Measurements from ENCODE around the gene MECP2.

MECP2 gene

GRCh38 chrX:154046940-154047610, 50.4 kb downstream of the MECP2 start:
- no peaks in the 10 kb centered on the region for H3K9me3 Mint-ChIP-seq
- ATAC-seq (replicated peaks) (no peak), DNase-seq (no peak)
- peaks cover 29 to 42% of the 10 kb centered on the region in 2 donors for H3K4me1 Mint-ChIP-seq (ENCODE audit: low read depth in 2 of 2)
- H3K36me3 Mint-ChIP-seq (ENCODE audit: insufficient read depth): peaks cover 60% of the 10 kb centered on the region
- no peaks in the 10 kb centered on the region for H3K27me3 Mint-ChIP-seq
- H3K27ac Mint-ChIP-seq: peak overlapping the region; percentile 86 to 89
- peak overlapping the region in 1 of 2 donors; percentile 41 for H3K4me3 Mint-ChIP-seq

- H3K9me3 Mint-ChIP-seq: no peaks in the 10 kb centered on the region
- peaks cover 60% of the 10 kb centered on the region for H3K36me3 Mint-ChIP-seq (ENCODE audit: insufficient read depth)
- no peaks in the 10 kb centered on the region for H3K27me3 Mint-ChIP-seq
- peak overlapping the region; percentile 86 to 89 for H3K27ac Mint-ChIP-seq
- no peak for ATAC-seq (replicated peaks)
- H3K4me3 Mint-ChIP-seq: no peak overlapping the region
- peaks cover 26 to 38% of the 10 kb centered on the region in 2 donors for H3K4me1 Mint-ChIP-seq (ENCODE audit: low read depth in 2 of 2)
- no peak for DNase-seq
These were observed 51.3 kb downstream of the MECP2 start for GRCh38 chrX:154046031-154046781.

GRCh38 chrX:154044091-154044490, 53.4 kb downstream of the MECP2 start:
- H3K36me3 Mint-ChIP-seq (ENCODE audit: insufficient read depth): peaks cover 64% of the 10 kb centered on the region
- H3K9me3 Mint-ChIP-seq: no peaks in the 10 kb centered on the region
- DNase-seq (no peak), ATAC-seq (replicated peaks) (no peak)
- H3K27ac Mint-ChIP-seq: no peak overlapping the region
- no peak overlapping the region for H3K4me3 Mint-ChIP-seq
- H3K27me3 Mint-ChIP-seq: no peaks in the 10 kb centered on the region
- peaks cover 27 to 30% of the 10 kb centered on the region in 2 donors for H3K4me1 Mint-ChIP-seq (ENCODE audit: low read depth in 2 of 2)

DNA sequence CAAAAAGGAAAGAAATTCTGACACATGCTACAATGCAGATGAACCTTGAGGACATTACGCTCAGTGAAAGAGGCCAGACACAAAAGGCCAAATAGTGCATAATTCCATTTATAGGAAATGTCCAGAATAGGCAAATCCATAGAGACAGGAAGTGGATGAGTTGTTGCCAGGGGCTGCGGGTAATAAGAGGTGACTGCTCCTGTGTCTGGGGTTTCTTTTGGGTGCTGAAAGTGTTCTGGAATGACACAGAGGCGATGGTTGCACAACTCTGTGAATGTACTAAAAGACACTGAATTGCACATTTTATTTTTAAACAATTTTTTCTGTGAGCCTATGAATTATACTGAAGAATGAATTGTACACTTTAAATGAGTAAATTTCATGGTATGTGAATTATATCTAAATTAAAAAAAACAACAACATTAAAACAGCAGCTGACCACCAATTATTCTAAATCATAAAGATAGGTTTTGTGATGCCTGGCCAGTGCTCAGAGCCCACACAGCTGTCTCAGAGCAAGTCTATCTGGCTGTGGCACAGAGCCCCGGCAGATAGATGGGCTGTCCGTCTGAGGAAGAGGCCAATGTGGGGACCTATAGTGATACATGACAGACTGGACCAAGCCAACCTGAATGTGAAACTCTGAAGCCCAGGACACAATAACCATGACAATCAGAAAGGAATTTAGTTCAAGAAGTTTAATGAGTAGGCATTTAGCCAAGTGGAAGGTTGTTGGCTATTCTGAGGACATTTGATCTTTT, 54.3 kb downstream of the MECP2 start:
- Mint-ChIP-seq H3K9me3 (no peaks in the 10 kb centered on the region), H3K27ac (no peak overlapping the region), H3K4me3 (no peak overlapping the region), H3K36me3 (ENCODE audit: insufficient read depth) (peaks cover 63% of the 10 kb centered on the region), H3K27me3 (no peaks in the 10 kb centered on the region), H3K4me1 (ENCODE audit: low read depth in 2 of 2) (peaks cover 21 to 30% of the 10 kb centered on the region in 2 donors)
- ATAC-seq (replicated peaks) (no peak), DNase-seq (no peak)

DNA sequence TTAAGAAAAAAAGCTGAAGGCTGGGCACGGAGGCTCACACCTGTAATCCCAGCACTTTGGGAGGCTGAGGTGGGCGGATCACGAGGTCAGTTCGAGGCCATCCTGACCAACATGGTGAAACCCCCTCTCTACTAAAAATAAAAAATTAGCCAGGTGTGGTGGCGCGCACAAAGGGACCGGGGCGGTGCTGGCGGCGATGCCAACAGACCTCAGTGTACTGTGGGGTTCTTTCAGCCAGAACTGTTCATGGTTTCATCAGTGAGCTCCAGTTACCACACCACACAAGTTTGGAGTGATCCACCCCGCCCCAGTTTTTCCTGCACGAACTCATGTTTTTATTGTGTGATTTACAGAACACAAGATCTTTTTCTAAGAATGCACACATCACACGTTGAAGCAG, 56.7 kb downstream of the MECP2 start:
- H3K27me3 Mint-ChIP-seq: no peaks in the 10 kb centered on the region
- no peak overlapping the region for H3K27ac Mint-ChIP-seq
- peaks cover 14 to 23% of the 10 kb centered on the region in 2 donors for H3K4me1 Mint-ChIP-seq (ENCODE audit: low read depth in 2 of 2)

GRCh38 chrX:154040307-154040756, 57.2 kb downstream of the MECP2 start:
- Mint-ChIP-seq H3K4me1 (ENCODE audit: low read depth in 2 of 2) (peaks cover 15 to 24% of the 10 kb centered on the region in 2 donors), H3K36me3 (ENCODE audit: insufficient read depth) (peaks cover 62% of the 10 kb centered on the region), H3K4me3 (peak overlapping the region in 1 of 2 donors; percentile 29), H3K27me3 (no peaks in the 10 kb centered on the region), H3K9me3 (no peaks in the 10 kb centered on the region), H3K27ac (peak overlapping the region in 1 of 2 donors; percentile 70)
- no peak for ATAC-seq (replicated peaks)
- no peak for DNase-seq

More for the DNA sequence above, 56.7 kb downstream of the MECP2 start:
- ATAC-seq (replicated peaks): no peak
- no peaks in the 10 kb centered on the region for H3K9me3 Mint-ChIP-seq
- DNase-seq: no peak
- H3K36me3 Mint-ChIP-seq (ENCODE audit: insufficient read depth): peaks cover 63% of the 10 kb centered on the region
- no peak overlapping the region for H3K4me3 Mint-ChIP-seq

DNA sequence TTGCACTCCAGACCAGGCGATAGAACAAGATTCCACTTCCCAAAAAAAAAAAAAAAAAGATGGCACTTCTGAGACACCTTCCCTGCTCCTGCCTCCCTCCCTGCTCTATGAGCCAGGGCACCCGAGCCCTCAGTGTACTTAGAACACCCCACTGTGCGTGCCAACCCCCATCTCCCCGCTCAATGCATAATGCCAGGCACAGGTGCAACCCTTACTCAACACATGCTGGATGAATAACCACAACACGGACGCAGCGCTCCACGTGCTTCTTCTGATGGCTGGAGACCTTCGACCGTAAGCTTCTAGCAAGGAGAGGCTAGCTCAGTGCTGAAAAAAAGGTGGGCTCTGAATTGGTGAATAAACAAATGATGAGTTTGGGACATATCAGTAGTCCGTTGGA, 57.9 kb downstream of the MECP2 start:
- Mint-ChIP-seq H3K27ac (peak overlapping the region in 1 of 2 donors; percentile 70), H3K4me3 (no peak overlapping the region), H3K27me3 (no peaks in the 10 kb centered on the region), H3K4me1 (ENCODE audit: low read depth in 2 of 2) (peaks cover 15 to 27% of the 10 kb centered on the region in 2 donors), H3K36me3 (ENCODE audit: insufficient read depth) (peaks cover 60% of the 10 kb centered on the region), H3K9me3 (no peaks in the 10 kb centered on the region)
- DNase-seq (no peak), ATAC-seq (replicated peaks) (no peak)

DNA sequence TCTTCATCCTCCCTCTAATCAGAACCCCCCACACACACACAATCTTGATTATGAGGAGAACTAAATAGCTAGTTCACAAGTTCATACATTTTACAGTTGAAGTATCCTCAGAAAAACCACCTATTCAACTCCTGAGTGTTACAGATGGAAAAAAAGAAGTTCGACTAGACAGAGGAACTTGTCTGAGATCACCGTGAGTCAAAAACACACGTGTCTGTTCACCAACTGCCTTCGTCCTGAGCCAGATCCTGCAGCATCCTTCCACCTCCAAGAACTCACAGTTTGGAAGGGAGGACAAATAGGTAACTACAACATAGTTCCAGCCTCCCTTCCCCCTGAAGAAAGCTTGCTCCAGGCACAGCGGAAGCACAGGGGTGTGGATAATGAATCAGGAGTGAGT, 58.9 kb downstream of the MECP2 start:
- no peaks in the 10 kb centered on the region for H3K9me3 Mint-ChIP-seq
- ATAC-seq (replicated peaks) (no peak), DNase-seq (no peak)
- no peaks in the 10 kb centered on the region for H3K27me3 Mint-ChIP-seq
- H3K4me3 Mint-ChIP-seq: no peak overlapping the region
- H3K4me1 Mint-ChIP-seq (ENCODE audit: low read depth in 2 of 2): peaks cover 13 to 27% of the 10 kb centered on the region in 2 donors
- peak overlapping the region; percentile 10 to 29 for H3K27ac Mint-ChIP-seq
- H3K36me3 Mint-ChIP-seq (ENCODE audit: insufficient read depth): peaks cover 63% of the 10 kb centered on the region

DNA sequence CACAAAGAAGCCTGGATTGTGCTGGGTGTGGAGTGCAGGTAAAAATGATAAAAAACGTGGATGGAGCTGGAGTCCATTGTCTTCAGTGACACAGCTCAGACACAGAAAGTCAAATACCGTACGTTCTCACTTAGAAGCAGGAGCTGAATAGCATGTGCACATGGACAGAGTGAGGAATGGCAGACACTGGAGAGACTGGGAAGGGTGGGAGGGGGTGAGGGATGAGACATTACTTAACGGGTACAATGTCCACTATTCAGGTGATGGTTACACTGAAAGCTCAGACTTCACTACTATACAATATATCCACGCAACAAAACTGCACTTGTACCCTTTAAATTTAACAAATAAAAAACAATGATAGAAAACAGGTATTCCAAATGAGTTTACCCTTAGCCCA, 59.8 kb downstream of the MECP2 start:
- no peak for DNase-seq
- Mint-ChIP-seq H3K27me3 (no peaks in the 10 kb centered on the region), H3K9me3 (no peaks in the 10 kb centered on the region), H3K4me1 (ENCODE audit: low read depth in 2 of 2) (peaks cover 14 to 27% of the 10 kb centered on the region in 2 donors), H3K27ac (no peak overlapping the region), H3K4me3 (no peak overlapping the region), H3K36me3 (ENCODE audit: insufficient read depth) (peaks cover 58% of the 10 kb centered on the region)
- no peak for ATAC-seq (replicated peaks)

- Mint-ChIP-seq H3K27me3 (no peaks in the 10 kb centered on the region), H3K4me1 (ENCODE audit: low read depth in 2 of 2) (peaks cover 17 to 27% of the 10 kb centered on the region in 2 donors), H3K9me3 (no peaks in the 10 kb centered on the region), H3K36me3 (ENCODE audit: insufficient read depth) (peaks cover 61% of the 10 kb centered on the region), H3K27ac (peak overlapping the region; percentile 72 to 94), H3K4me3 (peak overlapping the region in 1 of 2 donors; percentile 44)
- DNase-seq: peak in 1 of 3 experiments; percentile 6
- peak; percentile 95 for ATAC-seq (replicated peaks)
These were observed 61.0 kb downstream of the MECP2 start for GRCh38 chrX:154036513-154036912.

DNA sequence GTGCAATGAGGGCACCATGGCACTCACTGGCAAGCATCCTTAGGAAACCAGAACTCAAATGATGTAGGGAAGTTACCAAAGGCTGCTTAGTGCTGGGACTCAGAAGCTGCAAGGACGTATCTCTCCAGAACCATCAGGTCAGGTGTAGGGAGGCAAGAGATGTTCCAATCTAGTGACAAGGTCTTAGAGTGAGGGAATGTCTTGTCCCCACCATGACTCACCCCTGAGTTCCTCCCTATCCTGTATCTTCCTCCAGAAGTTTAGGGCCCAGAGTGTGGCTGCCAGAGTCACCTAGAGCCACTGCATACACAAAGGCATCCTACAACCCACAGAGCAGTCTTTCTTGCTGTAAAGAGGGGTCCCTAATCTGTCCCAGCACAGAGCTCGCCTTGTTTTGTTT, 63.7 kb downstream of the MECP2 start:
- ATAC-seq (replicated peaks) (no peak), DNase-seq (no peak)
- peaks cover 11 to 16% of the 10 kb centered on the region in 2 donors for H3K4me1 Mint-ChIP-seq (ENCODE audit: low read depth in 2 of 2)
- H3K4me3 Mint-ChIP-seq: no peak overlapping the region
- H3K9me3 Mint-ChIP-seq: no peaks in the 10 kb centered on the region
- peaks cover 67% of the 10 kb centered on the region for H3K36me3 Mint-ChIP-seq (ENCODE audit: insufficient read depth)
- H3K27ac Mint-ChIP-seq: no peak overlapping the region
- no peaks in the 10 kb centered on the region for H3K27me3 Mint-ChIP-seq

GRCh38 chrX:154032653-154033052, 64.9 kb downstream of the MECP2 start:
- H3K4me3 Mint-ChIP-seq: no peak overlapping the region
- peaks cover 11 to 14% of the 10 kb centered on the region in 2 donors for H3K4me1 Mint-ChIP-seq (ENCODE audit: low read depth in 2 of 2)
- no peak for DNase-seq
- no peaks in the 10 kb centered on the region for H3K27me3 Mint-ChIP-seq
- no peaks in the 10 kb centered on the region for H3K9me3 Mint-ChIP-seq
- H3K27ac Mint-ChIP-seq: peak overlapping the region in 1 of 2 donors; percentile 84
- no peak for ATAC-seq (replicated peaks)
- H3K36me3 Mint-ChIP-seq (ENCODE audit: insufficient read depth): peaks cover 71% of the 10 kb centered on the region

GRCh38 chrX:154032160-154032559, 65.4 kb downstream of the MECP2 start:
- Mint-ChIP-seq H3K4me3 (no peak overlapping the region), H3K27me3 (no peaks in the 10 kb centered on the region), H3K4me1 (ENCODE audit: low read depth in 2 of 2) (peaks cover 11 to 14% of the 10 kb centered on the region in 2 donors), H3K9me3 (no peaks in the 10 kb centered on the region), H3K36me3 (ENCODE audit: insufficient read depth) (peaks cover 70% of the 10 kb centered on the region), H3K27ac (no peak overlapping the region)
- ATAC-seq (replicated peaks) (no peak), DNase-seq (no peak)
